HG03139 (cell line): Measurements from ENCODE around the gene PDGFRA.
"Not testable (repeated sequence)": the region's sequence is repeated elsewhere in the genome, so short reads cannot be mapped to it uniquely, and the experiment has no call there.

Experiments used
- ATAC-seq: cut with Tn5 transposase; IDR thresholded peaks from one replicate; pipeline ENCODE4 v1.9.1; 2021; ENCODE audit not compliant: unreplicated experiment

PDGFRA gene

DNA sequence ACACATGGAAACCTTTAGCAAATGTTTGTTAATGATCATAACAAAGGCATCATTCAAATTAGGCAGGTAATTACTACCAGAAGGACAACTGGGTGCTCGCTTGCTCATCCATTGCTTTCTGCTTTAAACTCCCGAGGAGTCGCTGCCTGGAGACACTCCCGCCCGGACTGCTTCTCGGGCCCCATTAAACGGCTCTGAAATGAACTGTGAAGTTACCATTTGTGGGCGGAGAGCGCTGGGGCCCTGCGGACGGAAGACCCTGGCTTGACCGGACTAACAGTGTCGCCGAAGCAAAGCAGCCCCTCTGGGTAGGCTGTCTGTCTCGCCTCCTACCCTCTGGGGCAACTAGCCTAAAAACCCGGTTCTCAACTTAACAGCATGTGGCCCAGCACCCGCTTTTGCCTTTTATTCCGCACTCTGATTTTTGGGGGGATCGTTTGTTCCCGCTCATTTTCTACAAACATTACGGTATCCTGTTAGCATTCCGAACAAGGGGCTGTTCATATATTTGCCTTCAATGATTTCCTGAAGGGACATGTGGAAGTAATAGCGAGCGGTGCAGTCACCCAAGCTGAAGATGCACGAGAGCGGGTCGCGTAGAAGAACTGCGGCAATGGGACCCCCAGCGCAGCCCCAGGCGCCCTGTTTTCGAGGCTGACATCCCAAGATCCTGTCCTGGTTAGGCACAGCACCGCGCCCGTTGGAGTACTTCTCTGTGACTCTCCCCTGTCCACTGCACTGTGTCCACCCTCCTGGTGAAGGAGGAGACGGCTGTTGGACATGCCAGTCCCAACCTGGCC lies 1.6 kb upstream of the PDGFRA start:
- no peak for ATAC-seq

- ATAC-seq = no peak
Observed at GRCh38 chr4:54228056-54228527, 1.0 kb upstream of the PDGFRA start.

- ATAC-seq = no peak
Observed at GRCh38 chr4:54228546-54228945, 547 bp upstream of the PDGFRA start.

GRCh38 chr4:54229631-54230483 lies 764 bp downstream of the PDGFRA start:
- ATAC-seq = no peak

DNA sequence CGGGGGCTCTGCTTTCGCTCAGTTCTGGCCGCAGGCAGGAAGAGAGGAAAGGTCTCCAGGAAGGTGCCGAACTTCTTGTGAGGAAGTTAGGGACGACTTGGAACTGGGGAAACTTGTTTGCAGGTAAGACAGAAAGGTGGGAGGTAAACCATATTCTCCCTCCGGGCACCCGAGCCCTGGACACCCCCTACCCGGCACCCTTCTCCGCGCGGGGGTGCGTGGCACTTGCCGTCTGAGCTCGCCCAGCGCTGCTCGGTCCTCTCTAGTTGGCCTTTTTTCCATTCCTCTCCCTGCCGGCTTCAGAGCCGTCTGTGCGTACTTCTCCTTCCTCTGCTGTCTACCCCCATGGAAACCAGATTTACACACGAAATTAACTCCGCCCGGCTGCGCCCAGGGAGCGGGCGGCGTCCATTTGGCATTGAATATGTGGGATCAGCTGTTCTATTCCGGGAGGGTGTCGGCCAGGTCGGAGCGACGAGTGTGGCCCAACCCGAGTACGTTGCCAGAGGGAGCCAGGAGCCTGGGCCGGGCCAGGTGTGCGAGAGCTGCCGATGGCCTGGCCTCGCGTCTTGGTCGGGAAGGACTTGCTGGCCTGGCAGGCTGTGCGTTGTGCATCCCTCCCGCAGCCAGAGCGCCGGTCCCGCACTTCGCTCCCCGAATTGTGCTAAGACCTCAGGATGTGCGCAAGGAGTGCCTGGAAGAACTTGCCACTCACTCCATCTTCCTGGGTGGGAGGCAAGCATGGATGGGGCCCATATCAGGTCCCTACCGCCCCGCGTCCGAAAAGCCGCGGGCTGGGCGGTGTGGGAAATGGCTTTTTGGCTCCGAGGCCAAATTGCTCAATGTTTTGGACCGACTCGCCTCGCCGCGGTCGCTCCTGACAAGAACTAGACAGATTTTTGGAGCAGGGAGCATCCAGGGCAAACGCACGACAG lies 1.7 kb downstream of the PDGFRA start:
- ATAC-seq = no peak

GRCh38 chr4:54231419-54231767 lies 2.3 kb downstream of the PDGFRA start:
- ATAC-seq = no peak

- no peak for ATAC-seq
Observed at GRCh38 chr4:54231768-54232688, 2.9 kb downstream of the PDGFRA start.

- peak; percentile 83 for ATAC-seq
Observed at GRCh38 chr4:54233277-54233696, 4.2 kb downstream of the PDGFRA start.

DNA sequence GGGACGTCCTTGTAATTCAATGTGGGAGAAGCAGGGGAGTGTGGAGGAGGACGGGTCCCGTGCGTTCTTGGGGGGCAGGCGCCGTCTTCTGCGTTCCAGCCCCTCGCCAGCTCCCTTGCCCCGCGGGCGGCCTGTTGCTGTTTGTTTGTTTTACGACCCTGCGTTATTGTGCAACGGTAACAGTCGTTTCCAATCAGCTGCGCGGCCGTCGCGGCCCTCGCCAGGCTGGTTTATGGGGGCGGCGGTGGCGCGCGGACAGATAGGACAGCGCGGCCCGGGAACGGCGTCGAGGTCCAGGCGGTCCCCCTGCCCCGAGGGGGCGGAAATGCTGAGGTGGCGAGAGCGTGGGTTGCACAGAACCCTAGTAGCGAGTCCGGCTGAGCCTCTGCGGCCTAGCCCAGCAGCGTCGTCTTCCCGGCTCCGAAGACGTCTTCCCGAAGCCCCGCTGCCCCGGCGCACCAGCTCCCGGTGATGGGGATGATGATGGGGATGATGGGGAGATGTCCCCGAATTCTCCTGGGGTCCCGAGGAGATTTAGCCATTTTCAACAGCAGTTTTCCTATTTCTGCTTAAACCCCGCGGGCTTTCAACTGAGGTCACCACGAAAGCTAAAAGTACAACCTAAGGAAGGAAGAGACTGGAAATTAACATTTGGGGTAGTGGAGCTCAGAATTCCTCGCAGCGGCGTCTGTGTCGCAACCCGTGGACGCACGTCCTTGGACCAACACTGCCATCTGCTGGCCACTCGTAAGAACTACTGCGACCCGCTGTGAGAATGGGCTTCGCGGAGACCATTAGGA lies 4.8 kb downstream of the PDGFRA start:
- peak; percentile 41 for ATAC-seq

- no peak for ATAC-seq
Observed at GRCh38 chr4:54234497-54235205, 5.6 kb downstream of the PDGFRA start.

- ATAC-seq = not testable (repeated sequence)
Observed at GRCh38 chr4:54236316-54236715, 7.2 kb downstream of the PDGFRA start.

DNA sequence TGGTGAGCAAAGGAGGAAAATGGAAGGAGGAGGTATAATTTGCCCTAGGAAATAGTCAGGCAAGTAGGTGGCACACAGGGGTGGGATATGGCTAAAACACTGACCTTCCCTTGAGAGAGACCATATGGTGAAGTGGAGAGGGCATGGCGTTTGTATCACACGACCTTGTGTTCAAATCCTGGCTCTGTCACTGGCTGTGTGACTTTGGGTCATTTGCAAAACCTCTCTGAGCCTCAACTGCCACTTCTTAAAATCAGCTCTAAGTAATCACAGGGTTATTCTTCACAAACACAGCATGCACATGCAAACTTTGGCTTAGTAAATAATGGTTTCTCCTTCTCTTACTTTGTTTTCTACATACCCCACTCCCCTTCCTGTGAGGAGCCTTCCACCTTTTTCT lies 8.7 kb downstream of the PDGFRA start:
- ATAC-seq = no peak

GRCh38 chr4:54238389-54238788 lies 9.3 kb downstream of the PDGFRA start:
- no peak for ATAC-seq

DNA sequence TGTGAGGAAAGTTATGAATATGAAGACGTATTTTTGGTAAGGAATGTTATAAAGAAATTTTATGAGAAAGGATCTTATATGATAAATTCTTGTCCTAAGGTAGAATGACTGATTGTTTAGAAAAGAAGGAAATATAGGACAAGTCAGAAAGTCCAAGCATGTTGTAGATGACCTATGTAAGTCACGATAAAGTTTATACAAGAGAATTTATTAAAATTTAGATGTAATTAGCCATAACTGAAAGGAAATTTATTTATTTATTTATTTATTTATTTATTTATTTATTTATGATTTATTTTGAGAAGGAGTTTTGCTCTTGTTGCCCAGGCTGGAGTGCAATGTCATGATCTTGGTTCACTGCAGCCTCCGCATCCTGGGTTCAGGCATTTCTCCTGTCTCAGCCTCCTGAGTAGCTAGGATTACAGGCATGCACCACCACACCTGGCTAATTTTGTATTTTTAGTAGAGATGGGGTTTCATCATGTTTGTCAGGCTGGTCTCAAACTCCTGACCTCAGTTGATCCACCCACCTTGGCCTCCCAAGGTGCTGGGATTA lies 12.3 kb downstream of the PDGFRA start:
- ATAC-seq = not testable (repeated sequence)

DNA sequence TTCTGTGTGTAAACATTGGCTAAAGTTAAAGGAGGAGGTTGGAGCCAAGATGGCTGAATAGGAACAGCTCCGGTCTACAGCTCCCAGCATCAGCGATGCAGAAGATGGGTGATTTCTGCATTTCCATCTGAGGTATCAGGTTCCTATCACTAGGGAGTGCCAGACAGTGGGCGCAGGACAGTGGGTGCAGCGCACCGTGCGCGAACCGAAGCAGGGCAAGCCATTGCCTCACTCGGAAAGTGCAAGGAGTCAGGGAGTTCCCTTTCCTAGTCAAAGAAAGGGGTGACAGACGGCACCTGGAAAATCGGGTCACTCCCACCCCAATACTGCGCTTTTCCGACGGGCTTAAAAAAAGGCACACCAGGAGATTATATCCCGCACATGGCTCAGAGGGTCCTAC lies 14.4 kb downstream of the PDGFRA start:
- not testable (repeated sequence) for ATAC-seq

DNA sequence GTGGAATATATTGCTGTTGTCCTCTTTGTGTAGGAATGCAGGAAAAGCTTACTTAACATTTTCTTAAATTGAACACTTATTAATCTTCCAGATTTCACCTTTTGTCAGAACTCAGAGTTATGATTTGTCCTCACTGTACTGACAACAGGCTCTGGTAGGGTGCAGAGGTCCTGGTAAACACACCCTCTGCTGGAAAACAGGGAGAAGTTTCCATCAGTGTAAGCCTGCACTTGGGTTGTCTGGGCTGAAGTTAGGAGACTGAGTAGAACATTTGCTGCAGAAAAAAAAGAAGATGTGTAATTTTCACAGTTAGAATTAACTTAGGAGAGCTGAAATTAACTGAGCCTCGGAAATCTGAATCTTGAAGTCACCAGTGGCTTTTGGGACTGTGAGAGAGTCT lies 23.2 kb downstream of the PDGFRA start:
- ATAC-seq = not testable (repeated sequence)

GRCh38 chr4:54254116-54254914 lies 25.2 kb downstream of the PDGFRA start:
- no peak for ATAC-seq
